Measurements from ENCODE around the gene AK4.

DNA sequence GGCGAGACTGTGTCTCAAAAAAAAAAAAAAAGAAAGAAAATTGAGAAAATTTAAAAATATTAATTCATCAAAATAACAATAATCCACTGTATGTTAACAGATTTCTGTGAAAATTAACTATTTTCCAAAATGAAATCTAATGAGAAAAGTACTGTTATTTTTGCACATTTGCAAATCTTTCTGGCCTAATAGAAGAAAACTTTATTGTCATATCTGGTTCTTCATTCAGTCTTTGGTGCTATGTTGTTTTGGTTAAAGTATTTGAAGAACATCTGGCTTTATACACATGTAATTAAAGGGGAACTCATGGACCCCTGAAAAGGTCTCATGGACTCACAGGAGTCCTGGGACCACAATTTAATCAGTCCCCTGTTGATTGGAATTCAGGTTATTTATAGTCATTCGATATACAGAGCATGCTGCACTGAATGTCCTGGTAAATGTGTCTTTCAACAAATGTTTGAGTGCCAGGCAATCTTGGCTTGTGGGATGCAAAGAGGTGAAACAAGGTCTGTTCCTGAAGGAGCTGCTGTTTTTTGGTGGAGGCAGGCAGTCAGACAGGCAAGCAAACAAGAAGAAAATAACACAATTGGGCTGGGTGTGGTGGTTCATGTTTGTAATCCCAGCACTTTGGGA is 9.0 kb downstream of the AK4 start:
- TF ChIP-seq CTCF (IDR thresholded peaks at IDR 0.05) (no peak), POLR2A (IDR thresholded peaks at IDR 0.05) (no peak)
